DND-41 (cell line): ENCODE results near the gene TBPL2.

Source experiments
- EZH2 ChIP-seq: IDR thresholded peaks from 3 replicates; pipeline ENCODE4 v1.6.1; 2012; ENCODE audit warnings: borderline replicate concordance, low read depth, mild to moderate bottlenecking, moderate library complexity, low read length, inconsistent platforms; ENCODE audit not compliant: severe bottlenecking
- TF ChIP-seq, protein P1 (sequence below): IDR thresholded peaks from 2 replicates; pipeline ENCODE4 v1.5.1; 2012; ENCODE audit warnings: borderline replicate concordance, low read length, moderate library complexity, mild to moderate bottlenecking; ENCODE audit not compliant: poor library complexity, severe bottlenecking; ENCODE audit errors: extremely low read depth

DNA sequence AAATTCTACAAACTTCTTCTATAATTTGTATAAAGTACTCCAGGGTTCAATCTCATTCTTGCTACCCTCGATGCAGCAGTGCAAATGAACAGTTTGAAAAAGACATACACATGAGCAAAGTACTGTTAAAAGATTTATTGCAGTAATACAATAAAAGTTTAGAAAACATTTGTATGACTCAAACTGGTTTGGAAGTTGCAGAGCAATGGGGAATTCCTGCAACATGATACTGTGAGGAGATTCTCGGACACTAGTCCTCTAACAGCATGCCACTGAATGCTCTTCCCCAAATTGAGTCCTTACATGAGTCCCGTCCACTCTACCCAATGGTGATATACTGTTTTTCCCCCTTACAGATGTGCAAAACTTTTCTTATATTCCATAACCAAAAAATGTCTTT lies 74.1 kb downstream of the TBPL2 start:
- TF ChIP-seq EZH2 = no peak
- TF ChIP-seq, protein P1, sequence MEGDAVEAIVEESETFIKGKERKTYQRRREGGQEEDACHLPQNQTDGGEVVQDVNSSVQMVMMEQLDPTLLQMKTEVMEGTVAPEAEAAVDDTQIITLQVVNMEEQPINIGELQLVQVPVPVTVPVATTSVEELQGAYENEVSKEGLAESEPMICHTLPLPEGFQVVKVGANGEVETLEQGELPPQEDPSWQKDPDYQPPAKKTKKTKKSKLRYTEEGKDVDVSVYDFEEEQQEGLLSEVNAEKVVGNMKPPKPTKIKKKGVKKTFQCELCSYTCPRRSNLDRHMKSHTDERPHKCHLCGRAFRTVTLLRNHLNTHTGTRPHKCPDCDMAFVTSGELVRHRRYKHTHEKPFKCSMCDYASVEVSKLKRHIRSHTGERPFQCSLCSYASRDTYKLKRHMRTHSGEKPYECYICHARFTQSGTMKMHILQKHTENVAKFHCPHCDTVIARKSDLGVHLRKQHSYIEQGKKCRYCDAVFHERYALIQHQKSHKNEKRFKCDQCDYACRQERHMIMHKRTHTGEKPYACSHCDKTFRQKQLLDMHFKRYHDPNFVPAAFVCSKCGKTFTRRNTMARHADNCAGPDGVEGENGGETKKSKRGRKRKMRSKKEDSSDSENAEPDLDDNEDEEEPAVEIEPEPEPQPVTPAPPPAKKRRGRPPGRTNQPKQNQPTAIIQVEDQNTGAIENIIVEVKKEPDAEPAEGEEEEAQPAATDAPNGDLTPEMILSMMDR = no peak
